Mesenchymal stem cell (in vitro differentiated cells and primary cell): ENCODE data around the gene OR5K2.

Experiments
- DNase-seq: peaks from one replicate; pipeline ENCODE4 v3.0.0-alpha.2; 2013
- H2AFZ ChIP-seq: one replicate; pipeline ENCODE4 v1.6.1; 2013; ENCODE audit warnings: low read depth, mild to moderate bottlenecking, control low read depth, inconsistent platforms, low read length, moderate library complexity
- H2AK5ac ChIP-seq: 2 replicates; pipeline ENCODE4 v1.6.1; 2013; ENCODE audit warnings: low read length, moderate library complexity, mild to moderate bottlenecking, inconsistent platforms; ENCODE audit not compliant: severe bottlenecking
- H2BK120ac ChIP-seq: one replicate; pipeline ENCODE4 v1.6.1; 2013; ENCODE audit warnings: low read depth, mild to moderate bottlenecking, inconsistent platforms, low read length, moderate library complexity
- H2BK12ac ChIP-seq, 2 experiments: one replicate each; pipeline ENCODE4 v1.6.1; 2013; ENCODE audit warnings: inconsistent platforms in 2 of 2, low read length in 2 of 2, mild to moderate bottlenecking in 2 of 2, moderate library complexity in 2 of 2, control low read depth in 1 of 2
- H2BK15ac ChIP-seq: one replicate; pipeline ENCODE4 v1.6.1; 2013; ENCODE audit warnings: mild to moderate bottlenecking, low read depth, inconsistent platforms; ENCODE audit not compliant: poor library complexity, severe bottlenecking
- H2BK5ac ChIP-seq: 2 replicates; pipeline ENCODE4 v1.6.1; 2013; ENCODE audit warnings: low read depth, mild to moderate bottlenecking, low read length, control low read depth, inconsistent platforms; ENCODE audit not compliant: poor library complexity, severe bottlenecking
- H3K14ac ChIP-seq, 2 experiments: one replicate each; pipeline ENCODE4 v1.6.1; 2013; ENCODE audit warnings: inconsistent platforms in 2 of 2, low read length in 2 of 2, control low read depth in 1 of 2, mild to moderate bottlenecking in 1 of 2, moderate library complexity in 1 of 2
- H3K18ac ChIP-seq, 2 experiments: one replicate each; pipeline ENCODE4 v1.6.1; 2013; ENCODE audit warnings: inconsistent platforms in 2 of 2, low read length in 2 of 2, control low read depth in 1 of 2, low read depth in 1 of 2, mild to moderate bottlenecking in 1 of 2
- H3K23ac ChIP-seq, 2 experiments: one replicate each; pipeline ENCODE4 v1.6.1; 2013; ENCODE audit warnings: inconsistent platforms in 2 of 2, low read length in 2 of 2, mild to moderate bottlenecking in 2 of 2, moderate library complexity in 2 of 2, control low read depth in 1 of 2
- H3K27ac ChIP-seq: 2 replicates; pipeline ENCODE4 v1.5.1; 2013; ENCODE audit warnings: mild to moderate bottlenecking, moderate library complexity, low read length, control low read depth, inconsistent platforms; ENCODE audit not compliant: poor library complexity, severe bottlenecking
- H3K27me3 ChIP-seq, 2 experiments: 2 replicates each; pipeline versions ENCODE4 v1.6.1 to v1.7.0; 2013; ENCODE audit warnings: low read length in 2 of 2, mild to moderate bottlenecking in 2 of 2, moderate library complexity in 2 of 2, control low read depth in 1 of 2, inconsistent platforms in 1 of 2; ENCODE audit not compliant: control insufficient read depth in 1 of 2, insufficient read depth in 1 of 2
- H3K36me3 ChIP-seq, 2 experiments: 2 replicates each; pipeline versions ENCODE4 v1.6.1 to v1.7.0; 2013; ENCODE audit warnings: low read length in 2 of 2, control low read depth in 1 of 2, inconsistent platforms in 1 of 2, low read depth in 1 of 2, mild to moderate bottlenecking in 1 of 2; ENCODE audit not compliant: insufficient read depth in 2 of 2, control insufficient read depth in 1 of 2
- H3K4ac ChIP-seq, 2 experiments: one replicate each; pipeline ENCODE4 v1.6.1; 2013; ENCODE audit warnings: inconsistent platforms in 2 of 2, low read length in 2 of 2, mild to moderate bottlenecking in 2 of 2, moderate library complexity in 2 of 2, control low read depth in 1 of 2, low read depth in 1 of 2
- H3K4me1 ChIP-seq: 2 replicates; pipeline ENCODE4 v1.6.1; 2013; ENCODE audit warnings: low read depth, low read length, control low read depth; ENCODE audit not compliant: control insufficient read depth, insufficient read depth
- H3K4me2 ChIP-seq: 2 replicates; pipeline ENCODE4 v1.6.1; 2013; ENCODE audit warnings: low read length, mild to moderate bottlenecking, inconsistent platforms; ENCODE audit not compliant: poor library complexity, severe bottlenecking
- H3K4me3 ChIP-seq, 2 experiments: 2 replicates each; pipeline versions ENCODE4 v1.5.1 to v1.7.0; 2013; ENCODE audit warnings: low read length in 2 of 2, mild to moderate bottlenecking in 2 of 2, control low read depth in 1 of 2, low read depth in 1 of 2; ENCODE audit not compliant: insufficient read depth in 1 of 2
- H3K79me1 ChIP-seq: replicated peaks from 2 replicates; pipeline ENCODE4 v1.6.1; 2013; ENCODE audit warnings: mild to moderate bottlenecking, control low read depth, low read length, inconsistent platforms; ENCODE audit not compliant: poor library complexity, severe bottlenecking
- H3K9ac ChIP-seq: 2 replicates; pipeline ENCODE4 v1.7.0; 2013; ENCODE audit warnings: mild to moderate bottlenecking, low read length, moderate library complexity
- H3K9me3 ChIP-seq: 2 replicates; pipeline ENCODE4 v1.7.0; 2013; ENCODE audit warnings: mild to moderate bottlenecking, low read length; ENCODE audit not compliant: control insufficient read depth
- H4K8ac ChIP-seq: one replicate; pipeline ENCODE4 v1.6.1; 2013; ENCODE audit warnings: inconsistent platforms, mild to moderate bottlenecking, low read length, moderate library complexity
- H4K91ac ChIP-seq: one replicate; pipeline ENCODE4 v1.6.1; 2013; ENCODE audit warnings: mild to moderate bottlenecking, low read length, inconsistent platforms
- WGBS: methylation state at CpG from one replicate; pipeline ENCODE4 v1.1.7; 2013; ENCODE audit warnings: mixed read lengths; 5-methylcytosine and 5-hydroxymethylcytosine counted together

Gene OR5K2

GRCh38 chr3:98528474-98529346 lies 31.2 kb downstream of the OR5K2 start:
- Histone ChIP-seq H3K27ac (no peak overlapping the region), H3K23ac (no peak overlapping the region), H2BK15ac (no peak overlapping the region), H3K4me2 (no peak overlapping the region), H3K9ac (no peak overlapping the region), H3K4me1 (no peaks in the 10 kb centered on the region), H2BK12ac (no peak overlapping the region), H3K79me1 (no peaks in the 10 kb centered on the region), H2AK5ac (no peak overlapping the region), H3K36me3 (no peaks in the 10 kb centered on the region), H2BK120ac (no peak overlapping the region), H3K4ac (no peak overlapping the region), H4K91ac (no peak overlapping the region), H2BK5ac (no peak overlapping the region), H3K9me3 (no peaks in the 10 kb centered on the region), H2AFZ (no peak overlapping the region), H3K18ac (no peak overlapping the region), H3K4me3 (no peak overlapping the region), H3K14ac (no peak overlapping the region), H4K8ac (no peak overlapping the region), H3K27me3 (peaks cover 9 to 12% of the 10 kb centered on the region in 2 experiments)
- 54% methylated on average over 2 of the region's 4 CpGs for whole genome bisulfite sequencing
- no peak for DNase-seq

DNA sequence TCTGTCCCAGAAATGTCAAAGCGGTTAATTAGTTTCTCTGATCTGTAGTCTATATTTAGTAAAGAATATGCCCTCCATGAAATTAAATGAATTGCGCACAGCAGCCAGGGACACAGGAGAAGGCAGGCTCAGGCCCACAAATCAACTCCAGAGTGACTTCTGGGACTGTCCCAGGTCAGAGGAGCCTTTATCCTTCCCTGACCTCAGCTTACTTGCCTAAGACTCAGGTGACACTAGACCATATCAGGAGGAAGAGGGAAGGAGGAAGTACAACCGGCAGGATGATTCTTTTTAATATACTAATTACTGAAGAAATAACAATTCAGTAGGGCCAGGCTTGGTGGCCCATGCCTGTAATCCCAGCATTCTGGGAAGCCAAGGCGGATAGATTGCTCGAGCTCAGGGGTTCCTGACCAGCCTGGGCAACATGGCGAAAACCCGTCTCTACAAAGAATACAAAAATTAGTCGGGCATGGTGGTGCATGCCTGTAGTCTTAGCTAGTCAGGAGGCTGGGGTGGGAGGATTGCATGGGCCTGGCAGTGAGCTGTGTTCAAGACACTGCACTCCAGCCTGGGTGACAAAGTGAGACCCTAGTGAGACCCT lies 32.5 kb downstream of the OR5K2 start:
- Histone ChIP-seq H2BK5ac (no peak overlapping the region), H3K4me1 (no peaks in the 10 kb centered on the region), H3K27me3 (peaks cover 9 to 12% of the 10 kb centered on the region in 2 experiments), H3K9ac (no peak overlapping the region), H2AK5ac (no peak overlapping the region), H2BK12ac (no peak overlapping the region), H2BK120ac (no peak overlapping the region), H3K4me2 (no peak overlapping the region), H3K4ac (no peak overlapping the region), H3K14ac (no peak overlapping the region), H2AFZ (no peak overlapping the region), H2BK15ac (no peak overlapping the region), H3K27ac (no peak overlapping the region), H3K9me3 (no peaks in the 10 kb centered on the region), H3K79me1 (no peaks in the 10 kb centered on the region), H3K23ac (no peak overlapping the region), H3K18ac (no peak overlapping the region), H4K91ac (no peak overlapping the region), H3K36me3 (no peaks in the 10 kb centered on the region), H3K4me3 (no peak overlapping the region), H4K8ac (no peak overlapping the region)
- no peak for DNase-seq
- WGBS, result 89% methylated on average over 5 of the region's 8 CpGs

DNA sequence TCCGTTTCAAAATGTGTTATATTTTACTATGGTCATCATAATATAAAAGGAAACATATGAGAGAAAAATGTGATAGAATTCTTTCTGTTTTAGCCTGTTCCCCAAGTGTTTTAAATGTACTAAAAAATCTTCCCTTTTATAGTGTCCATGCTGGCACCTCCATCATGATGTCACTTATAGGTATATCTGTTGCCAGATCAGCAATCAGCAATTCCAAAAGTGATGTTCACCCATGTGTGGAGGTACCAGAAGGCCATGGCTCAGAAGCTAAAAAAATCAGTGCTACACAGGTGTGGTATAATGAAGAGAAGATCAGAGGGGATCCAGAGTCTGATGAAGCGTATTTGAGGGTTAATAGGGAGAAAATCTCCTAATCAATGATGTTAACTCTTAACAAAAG lies 33.2 kb downstream of the OR5K2 start:
- Histone ChIP-seq H2BK5ac (no peak overlapping the region), H3K23ac (no peak overlapping the region), H2AFZ (no peak overlapping the region), H2BK120ac (no peak overlapping the region), H4K91ac (no peak overlapping the region), H3K4me3 (no peak overlapping the region), H3K9me3 (no peaks in the 10 kb centered on the region), H3K4me1 (no peaks in the 10 kb centered on the region), H2AK5ac (no peak overlapping the region), H3K4me2 (no peak overlapping the region), H3K79me1 (no peaks in the 10 kb centered on the region), H2BK15ac (no peak overlapping the region), H3K18ac (no peak overlapping the region), H2BK12ac (no peak overlapping the region), H4K8ac (no peak overlapping the region), H3K4ac (no peak overlapping the region), H3K9ac (no peak overlapping the region), H3K27ac (no peak overlapping the region), H3K27me3 (peaks cover 9 to 12% of the 10 kb centered on the region in 2 experiments), H3K36me3 (no peaks in the 10 kb centered on the region), H3K14ac (no peak overlapping the region)
- no peak for DNase-seq
- WGBS, result 71% methylated on average over 1 of the region's 2 CpGs

DNA sequence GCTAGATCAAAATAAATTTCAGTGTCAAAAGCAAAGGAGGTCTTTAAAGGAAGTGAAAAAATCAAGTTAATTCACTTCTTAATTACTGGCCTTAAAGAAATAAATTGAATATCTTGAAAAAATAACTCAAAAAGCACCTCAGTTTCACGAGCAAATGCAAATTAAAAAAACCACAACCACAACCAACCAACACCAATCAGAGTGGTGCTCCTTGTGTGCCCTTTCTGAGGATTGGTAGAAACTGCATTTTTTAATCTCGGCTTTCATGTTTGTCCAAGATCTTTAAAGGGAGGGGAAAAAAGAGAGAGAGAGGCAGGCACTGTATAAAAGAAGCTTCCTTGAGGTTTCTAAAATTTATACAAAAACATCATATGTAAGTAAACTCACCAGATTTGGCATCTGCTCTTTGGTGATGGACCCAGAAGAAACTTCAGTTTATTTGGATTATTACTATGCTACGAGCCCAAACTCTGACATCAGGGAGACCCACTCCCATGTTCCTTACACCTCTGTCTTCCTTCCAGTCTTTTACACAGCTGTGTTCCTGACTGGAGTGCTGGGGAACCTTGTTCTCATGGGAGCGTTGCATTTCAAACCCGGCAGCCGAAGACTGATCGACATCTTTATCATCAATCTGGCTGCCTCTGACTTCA lies 34.3 kb downstream of the OR5K2 start, which contains the start of gene GPR15:
TSS of gene GPR15 (plus strand) at position 357 of the 653 bp plus-strand sequence. CDS start at position 413, 56 bp downstream.
- Histone ChIP-seq H3K36me3 (no peaks in the 10 kb centered on the region), H2BK12ac (no peak within 1 kb of the TSS), H3K27me3 (peaks cover 9 to 12% of the 10 kb centered on the region in 2 experiments), H4K8ac (no peak within 1 kb of the TSS), H3K23ac (no peak within 1 kb of the TSS), H2BK15ac (no peak within 1 kb of the TSS), H3K4ac (no peak within 1 kb of the TSS), H3K4me2 (no peak within 1 kb of the TSS), H3K79me1 (no peaks in the 10 kb centered on the region), H3K27ac (no peak within 1 kb of the TSS), H2BK120ac (no peak within 1 kb of the TSS), H3K14ac (no peak within 1 kb of the TSS), H3K9me3 (no peaks in the 10 kb centered on the region), H3K4me3 (no peak within 1 kb of the TSS), H2AK5ac (no peak within 1 kb of the TSS), H3K18ac (no peak within 1 kb of the TSS), H3K4me1 (no peaks in the 10 kb centered on the region), H3K9ac (no peak within 1 kb of the TSS), H2BK5ac (no peak within 1 kb of the TSS), H4K91ac (no peak within 1 kb of the TSS), H2AFZ (no peak within 1 kb of the TSS)
- WGBS, result 82% methylated on average over 6 of the region's 7 CpGs
- DNase-seq, result no peak
